Activated CD4-positive, alpha-beta T cell treated with anti-CD3 and anti-CD28 coated beads for 36 hours (primary cell): ENCODE data around the gene SERTAD1. TPM values are rescaled to one million over a fixed set of nuclear protein-coding genes. Genes with fewer than 3 reads are reported as not detected.

Experiments
- ATAC-seq: fragments of 200-7000 bp; cut with Tn5 transposase; one replicate; pipeline ENCODE4 v1.10.0; 2021; ENCODE audit warnings: mild to moderate bottlenecking, moderate library complexity
- CTCF ChIA-PET: fragments of 350-600 bp; sonication (Branson Sonifier 250); formaldehyde crosslinking; loops from one replicate; lab custom pipeline; 2021; ENCODE audit warnings: antibody characterized with exemption; lab: Charles Lee
- POLR2A ChIA-PET: fragments of 350-600 bp; sonication (Branson Sonifier 250); formaldehyde crosslinking; loops from one replicate; lab custom pipeline; 2021; ENCODE audit warnings: antibody characterized with exemption, inconsistent platforms; lab: Charles Lee
- DNase-seq: peaks from one replicate; pipeline ENCODE4 v3.0.0-alpha.2; 2020
- H3K27ac Mint-ChIP-seq: one replicate; pipeline ENCODE4 v1.8.0; 2021; ENCODE audit warnings: mixed read lengths
- H3K27me3 Mint-ChIP-seq: one replicate; pipeline ENCODE4 v1.8.0; 2021; ENCODE audit warnings: mixed read lengths
- H3K36me3 Mint-ChIP-seq: one replicate; pipeline ENCODE4 v1.8.0; 2021; ENCODE audit warnings: low read depth, mixed read lengths
- H3K4me1 Mint-ChIP-seq: one replicate; pipeline ENCODE4 v1.8.0; 2021; ENCODE audit warnings: mixed read lengths
- H3K4me3 Mint-ChIP-seq: one replicate; pipeline ENCODE4 v1.8.0; 2021; ENCODE audit warnings: mild to moderate bottlenecking, moderate library complexity, mixed read lengths
- H3K9me3 Mint-ChIP-seq: one replicate; pipeline ENCODE4 v1.8.0; 2021; ENCODE audit warnings: low read depth, mixed read lengths
- intact Hi-C, 2 experiments: fragments of 100-400 bp; cut with DNase I in 1 of 2; cut with micrococcal nuclease in 1 of 2; formaldehyde crosslinking; loops; one replicate each; pipeline versions ENCODE4 v1.14.2 to v1.15.1; 2022 to 2024; cut with DNase I, micrococcal nuclease
- total RNA-seq, 2 experiments: library from RNA; stranded (reverse); gene quantifications; one replicate each; pipeline ENCODE4 v1.2.3, GENCODE V29; 2021

Gene SERTAD1
- total RNA-seq, 2 experiments from 2014 or later = 10.0 to 14.7 TPM

- Mint-ChIP-seq H3K4me1 (no peaks in the 10 kb centered on the region), H3K27me3 (no peaks in the 10 kb centered on the region), H3K36me3 (no peaks in the 10 kb centered on the region), H3K27ac (no peak overlapping the region), H3K9me3 (no peaks in the 10 kb centered on the region), H3K4me3 (no peak overlapping the region)
- intact Hi-C loops = no loop called here
- CTCF ChIA-PET = interaction anchor here (0.6 to 1.2 kb wide), 3 partner anchors 15 to 30 kb away, joined by 4 to 5 read pairs (median 4); no protein-coding TSS in a partner anchor
- POLR2A ChIA-PET = interaction anchor here (0.6 to 0.7 kb wide), 2 partner anchors 302 to 1015 kb away, joined by 3 to 4 read pairs; partner anchors contain the start of gene RPS16
- no peak for DNase-seq
- no peak for ATAC-seq
These were observed 24.9 kb upstream of the SERTAD1 start for GRCh38 chr19:40450664-40451063.

GRCh38 chr19:40449506-40449905 is 23.7 kb upstream of the SERTAD1 start:
- peaks cover 6% of the 10 kb centered on the region for H3K4me1 Mint-ChIP-seq
- CTCF ChIA-PET = no interaction called here
- H3K27ac Mint-ChIP-seq = no peak overlapping the region
- no peaks in the 10 kb centered on the region for H3K27me3 Mint-ChIP-seq
- H3K4me3 Mint-ChIP-seq = no peak overlapping the region
- ATAC-seq (no peak), DNase-seq (no peak)
- no peaks in the 10 kb centered on the region for H3K36me3 Mint-ChIP-seq
- no peaks in the 10 kb centered on the region for H3K9me3 Mint-ChIP-seq
- POLR2A ChIA-PET = no interaction called here
- intact Hi-C loops = loop anchor here in 1 of 2 experiments (10.0 kb wide), 1 partner anchor 455 kb away; the partner anchor contains the start of gene ZNF546

GRCh38 chr19:40446263-40446784 is 20.5 kb upstream of the SERTAD1 start:
- Mint-ChIP-seq H3K9me3 (no peaks in the 10 kb centered on the region), H3K27ac (no peak overlapping the region), H3K36me3 (peaks cover 6% of the 10 kb centered on the region), H3K4me1 (peaks cover 16% of the 10 kb centered on the region), H3K27me3 (no peaks in the 10 kb centered on the region), H3K4me3 (no peak overlapping the region)
- ChIA-PET CTCF (interaction anchor here (0.6 to 0.8 kb wide), 2 partner anchors 17 to 59 kb away, joined by 3 read pairs; no protein-coding TSS in a partner anchor), POLR2A (no interaction called here)
- intact Hi-C loops = loop anchor here in 1 of 2 experiments (10.0 kb wide), 1 partner anchor 452 kb away; the partner anchor contains the start of gene ZNF546
- ATAC-seq (no peak), DNase-seq (no peak)

GRCh38 chr19:40445780-40446262 is 20.0 kb upstream of the SERTAD1 start:
- Mint-ChIP-seq H3K27ac (no peak overlapping the region), H3K36me3 (peaks cover 10% of the 10 kb centered on the region), H3K4me1 (peaks cover 16% of the 10 kb centered on the region), H3K4me3 (peak overlapping the region; percentile 39), H3K9me3 (no peaks in the 10 kb centered on the region), H3K27me3 (no peaks in the 10 kb centered on the region)
- intact Hi-C loops = loop anchor here in 1 of 2 experiments (2.0 to 10.0 kb wide), 2 partner anchors 451 to 1797 kb away; partner anchors contain the start of genes GSK3A and ZNF546
- POLR2A ChIA-PET = no interaction called here
- DNase-seq = no peak
- no peak for ATAC-seq
- CTCF ChIA-PET = no interaction called here

- CTCF ChIA-PET = interaction anchor here (0.7 kb wide), 1 partner anchor 20 kb away, joined by 5 read pairs; the partner anchor contains the start of gene BLVRB
- H3K36me3 Mint-ChIP-seq = peaks cover 10% of the 10 kb centered on the region
- POLR2A ChIA-PET = no interaction called here
- peak overlapping the region; percentile 74 for H3K27ac Mint-ChIP-seq
- H3K4me3 Mint-ChIP-seq = peak overlapping the region; percentile 96
- ATAC-seq (no peak), DNase-seq (no peak)
- H3K4me1 Mint-ChIP-seq = peaks cover 16% of the 10 kb centered on the region
- H3K27me3 Mint-ChIP-seq = no peaks in the 10 kb centered on the region
- intact Hi-C loops = loop anchor here (1.0 to 10.0 kb wide), 17 partner anchors 20 to 1798 kb away; partner anchors contain the start of genes BLVRB (in 2 of the 2), C19orf47 (in 2 of the 2), PLD3 (in 2 of the 2) and AKT2 (in 1 of the 2)
- no peaks in the 10 kb centered on the region for H3K9me3 Mint-ChIP-seq
These were observed 19.1 kb upstream of the SERTAD1 start for GRCh38 chr19:40444825-40445312.

- Mint-ChIP-seq H3K4me1 (peaks cover 16% of the 10 kb centered on the region), H3K27me3 (no peaks in the 10 kb centered on the region), H3K27ac (peak within 1 kb of the TSS; percentile 96), H3K36me3 (peaks cover 10% of the 10 kb centered on the region), H3K4me3 (peak within 1 kb of the TSS; percentile 96), H3K9me3 (no peaks in the 10 kb centered on the region)
- DNase-seq (peak; percentile 98), ATAC-seq (peak; percentile 70)
- POLR2A ChIA-PET = interaction anchor here (2.2 kb wide), 1 partner anchor 10 kb away, joined by 8 read pairs; no protein-coding TSS in a partner anchor
- CTCF ChIA-PET = interaction anchor here (0.6 to 3.2 kb wide), 5 partner anchors 21 to 565 kb away, joined by 3 to 21 read pairs (median 5); partner anchors contain the start of gene BLVRB
- intact Hi-C loops = loop anchor here (1.0 to 10.0 kb wide), 25 partner anchors 11 to 1799 kb away; partner anchors contain the start of genes AKT2 (in 2 of the 2), BLVRB (in 2 of the 2), C19orf47 (in 2 of the 2) and PLD3 (in 2 of the 2)
These were observed 18.4 kb upstream of the SERTAD1 start, which contains the start of gene SERTAD3 for GRCh38 chr19:40444000-40444824. Gene SERTAD3, minus strand, starts transcription at chr19:40444335. Its CDS starts 2,255 bp downstream, at chr19:40442080.

- ATAC-seq = peak; percentile 89
- Mint-ChIP-seq H3K4me3 (peak overlapping the region; percentile 96), H3K9me3 (no peaks in the 10 kb centered on the region), H3K4me1 (peaks cover 16% of the 10 kb centered on the region), H3K27me3 (no peaks in the 10 kb centered on the region), H3K36me3 (peaks cover 10% of the 10 kb centered on the region), H3K27ac (peak overlapping the region; percentile 96)
- intact Hi-C loops = loop anchor here (1.0 to 10.0 kb wide), 14 partner anchors 10 to 1053 kb away; partner anchors contain the start of genes AKT2 (in 1 of the 2), BCKDHA (in 1 of the 2), COQ8B (in 1 of the 2) and DYRK1B (in 1 of the 2)
- peak; percentile 100 for DNase-seq
- POLR2A ChIA-PET = interaction anchor here (0.7 to 2.2 kb wide), 8 partner anchors 9 to 253 kb away, joined by 3 to 9 read pairs (median 4); partner anchors contain the start of genes BLVRB and SERTAD1
- CTCF ChIA-PET = interaction anchor here (0.6 to 3.2 kb wide), 10 partner anchors 10 to 564 kb away, joined by 3 to 21 read pairs (median 4); partner anchors contain the start of genes BLVRB and SERTAD1
These were observed 17.6 kb upstream of the SERTAD1 start for GRCh38 chr19:40443131-40443999.

- intact Hi-C loops = loop anchor here (1.0 to 10.0 kb wide), 14 partner anchors 9 to 1052 kb away; partner anchors contain the start of genes AKT2 (in 1 of the 2), BCKDHA (in 1 of the 2), COQ8B (in 1 of the 2) and DYRK1B (in 1 of the 2)
- CTCF ChIA-PET = interaction anchor here (0.9 to 3.2 kb wide), 8 partner anchors 9 to 39 kb away, joined by 3 to 21 read pairs (median 6); partner anchors contain the start of genes BLVRB and SERTAD1
- H3K4me1 Mint-ChIP-seq = peaks cover 16% of the 10 kb centered on the region
- no peaks in the 10 kb centered on the region for H3K27me3 Mint-ChIP-seq
- peaks cover 10% of the 10 kb centered on the region for H3K36me3 Mint-ChIP-seq
- ATAC-seq = no peak
- POLR2A ChIA-PET = interaction anchor here (0.6 to 2.2 kb wide), 8 partner anchors 8 to 252 kb away, joined by 3 to 9 read pairs (median 4); partner anchors contain the start of genes BLVRB and SERTAD1
- DNase-seq = peak; percentile 38
- H3K4me3 Mint-ChIP-seq = peak overlapping the region; percentile 96
- no peaks in the 10 kb centered on the region for H3K9me3 Mint-ChIP-seq
- H3K27ac Mint-ChIP-seq = peak overlapping the region; percentile 94
These were observed 16.7 kb upstream of the SERTAD1 start for GRCh38 chr19:40442328-40443130.

- Mint-ChIP-seq H3K36me3 (peaks cover 10% of the 10 kb centered on the region), H3K27ac (peak overlapping the region; percentile 94), H3K9me3 (no peaks in the 10 kb centered on the region), H3K4me3 (peak overlapping the region; percentile 96), H3K27me3 (no peaks in the 10 kb centered on the region), H3K4me1 (peaks cover 16% of the 10 kb centered on the region)
- ATAC-seq = no peak
- intact Hi-C loops = loop anchor here in 1 of 2 experiments (2.0 to 10.0 kb wide), 6 partner anchors 276 to 1051 kb away; partner anchors contain the start of genes BCKDHA, COQ8B, DYRK1B and EXOSC5
- DNase-seq = no peak
- ChIA-PET POLR2A (interaction anchor here (0.6 kb wide), 1 partner anchor 156 kb away, joined by 3 read pairs; no protein-coding TSS in a partner anchor), CTCF (interaction anchor here (0.6 to 3.2 kb wide), 4 partner anchors 9 to 23 kb away, joined by 3 to 21 read pairs (median 6); partner anchors contain the start of genes BLVRB and SERTAD1)
These were observed 16.0 kb upstream of the SERTAD1 start for GRCh38 chr19:40441719-40442253.
